ENCODE data around the gene INPPL1. TPM values are rescaled to one million over a fixed set of nuclear protein-coding genes. Genes with fewer than 3 reads are reported as not detected.
"Not testable (repeated sequence)": the region's sequence is repeated elsewhere in the genome, so short reads cannot be mapped to it uniquely, and the experiment has no call there.

The INPPL1 gene, protein sequence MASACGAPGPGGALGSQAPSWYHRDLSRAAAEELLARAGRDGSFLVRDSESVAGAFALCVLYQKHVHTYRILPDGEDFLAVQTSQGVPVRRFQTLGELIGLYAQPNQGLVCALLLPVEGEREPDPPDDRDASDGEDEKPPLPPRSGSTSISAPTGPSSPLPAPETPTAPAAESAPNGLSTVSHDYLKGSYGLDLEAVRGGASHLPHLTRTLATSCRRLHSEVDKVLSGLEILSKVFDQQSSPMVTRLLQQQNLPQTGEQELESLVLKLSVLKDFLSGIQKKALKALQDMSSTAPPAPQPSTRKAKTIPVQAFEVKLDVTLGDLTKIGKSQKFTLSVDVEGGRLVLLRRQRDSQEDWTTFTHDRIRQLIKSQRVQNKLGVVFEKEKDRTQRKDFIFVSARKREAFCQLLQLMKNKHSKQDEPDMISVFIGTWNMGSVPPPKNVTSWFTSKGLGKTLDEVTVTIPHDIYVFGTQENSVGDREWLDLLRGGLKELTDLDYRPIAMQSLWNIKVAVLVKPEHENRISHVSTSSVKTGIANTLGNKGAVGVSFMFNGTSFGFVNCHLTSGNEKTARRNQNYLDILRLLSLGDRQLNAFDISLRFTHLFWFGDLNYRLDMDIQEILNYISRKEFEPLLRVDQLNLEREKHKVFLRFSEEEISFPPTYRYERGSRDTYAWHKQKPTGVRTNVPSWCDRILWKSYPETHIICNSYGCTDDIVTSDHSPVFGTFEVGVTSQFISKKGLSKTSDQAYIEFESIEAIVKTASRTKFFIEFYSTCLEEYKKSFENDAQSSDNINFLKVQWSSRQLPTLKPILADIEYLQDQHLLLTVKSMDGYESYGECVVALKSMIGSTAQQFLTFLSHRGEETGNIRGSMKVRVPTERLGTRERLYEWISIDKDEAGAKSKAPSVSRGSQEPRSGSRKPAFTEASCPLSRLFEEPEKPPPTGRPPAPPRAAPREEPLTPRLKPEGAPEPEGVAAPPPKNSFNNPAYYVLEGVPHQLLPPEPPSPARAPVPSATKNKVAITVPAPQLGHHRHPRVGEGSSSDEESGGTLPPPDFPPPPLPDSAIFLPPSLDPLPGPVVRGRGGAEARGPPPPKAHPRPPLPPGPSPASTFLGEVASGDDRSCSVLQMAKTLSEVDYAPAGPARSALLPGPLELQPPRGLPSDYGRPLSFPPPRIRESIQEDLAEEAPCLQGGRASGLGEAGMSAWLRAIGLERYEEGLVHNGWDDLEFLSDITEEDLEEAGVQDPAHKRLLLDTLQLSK
- total RNA-seq, result 100 to 1,000 TPM; 112 to 122 TPM

DNA sequence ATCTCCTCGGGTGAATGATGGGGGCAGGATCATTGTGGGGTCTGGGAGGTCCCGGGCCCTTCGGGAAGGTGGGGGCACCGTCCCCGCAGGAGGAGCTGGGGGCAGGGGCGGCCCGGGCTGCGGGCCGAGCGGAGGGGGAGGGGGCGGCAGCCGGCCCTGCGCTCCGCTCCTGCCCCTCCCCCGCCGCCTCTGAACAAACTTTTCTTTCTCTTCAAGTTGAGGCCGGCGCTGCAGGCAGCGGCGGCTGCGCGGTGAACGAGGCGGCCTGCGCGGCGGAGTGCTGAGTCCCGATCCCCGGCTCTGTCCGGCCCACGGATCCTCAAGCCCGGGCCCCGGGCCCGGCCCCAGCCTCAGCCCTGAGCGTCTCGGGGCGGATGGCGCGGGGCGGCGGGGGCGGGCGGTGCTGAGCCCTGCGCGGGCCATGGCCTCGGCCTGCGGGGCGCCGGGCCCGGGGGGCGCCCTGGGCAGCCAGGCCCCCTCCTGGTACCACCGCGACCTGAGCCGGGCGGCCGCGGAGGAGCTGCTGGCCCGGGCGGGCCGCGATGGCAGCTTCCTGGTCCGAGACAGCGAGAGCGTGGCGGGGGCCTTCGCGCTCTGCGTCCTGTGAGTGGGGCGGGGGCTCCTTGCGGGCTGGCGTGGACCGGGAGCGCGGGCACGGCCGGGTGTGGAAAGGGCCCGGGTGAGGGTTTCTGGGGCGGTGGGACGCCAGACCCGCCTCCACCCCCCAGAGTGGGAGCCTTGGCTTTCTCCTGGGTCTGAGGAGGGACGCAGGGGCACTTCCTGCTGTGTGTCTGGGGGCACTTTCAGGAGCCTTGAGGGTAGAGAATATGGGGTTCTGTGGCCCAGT, at the start of gene INPPL1:
Gene INPPL1, plus strand, starts transcription at position 204 of the 847 bp plus-strand sequence. Its CDS starts 218 bp downstream, at position 422.
- Mint-ChIP-seq H3K27me3 (no peaks in the 10 kb centered on the region), H3K36me3 (ENCODE audit: low read depth) (peaks cover 4% of the 10 kb centered on the region), H3K4me3 (peak within 1 kb of the TSS; percentile 96), H3K9me3 (no peaks in the 10 kb centered on the region), H3K4me1 (peaks cover 30% of the 10 kb centered on the region), H3K27ac (peak within 1 kb of the TSS; percentile 97)
- CTCF ChIA-PET, result interaction anchor here (1.3 to 1.4 kb wide), 2 partner anchors 13 to 191 kb away, joined by 4 to 6 read pairs; no protein-coding TSS in a partner anchor
- POLR2A ChIA-PET, result no interaction called here
- DNase-seq, result peak; percentile 39

DNA sequence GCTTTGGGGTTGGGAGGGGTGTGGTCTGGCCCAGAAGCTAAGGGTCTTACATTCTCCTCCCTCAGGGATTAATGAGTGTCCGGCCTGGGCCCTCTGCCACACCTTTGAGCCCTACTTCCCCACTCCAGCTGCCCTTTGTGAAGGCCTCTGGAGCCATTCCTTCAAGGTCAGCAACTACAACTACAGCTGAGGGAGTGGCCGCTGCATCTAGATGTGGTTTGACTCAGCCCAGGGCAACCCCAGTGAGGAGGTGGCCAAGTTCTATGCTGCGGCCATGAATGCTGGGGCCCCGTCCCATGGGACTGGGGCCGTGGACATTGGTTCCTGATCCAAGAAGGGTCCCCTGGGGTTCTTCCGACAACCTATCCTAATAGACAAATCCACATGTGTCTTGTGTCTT, 46.9 kb upstream of the INPPL1 start:
- no peaks in the 10 kb centered on the region for H3K4me1 Mint-ChIP-seq

DNA sequence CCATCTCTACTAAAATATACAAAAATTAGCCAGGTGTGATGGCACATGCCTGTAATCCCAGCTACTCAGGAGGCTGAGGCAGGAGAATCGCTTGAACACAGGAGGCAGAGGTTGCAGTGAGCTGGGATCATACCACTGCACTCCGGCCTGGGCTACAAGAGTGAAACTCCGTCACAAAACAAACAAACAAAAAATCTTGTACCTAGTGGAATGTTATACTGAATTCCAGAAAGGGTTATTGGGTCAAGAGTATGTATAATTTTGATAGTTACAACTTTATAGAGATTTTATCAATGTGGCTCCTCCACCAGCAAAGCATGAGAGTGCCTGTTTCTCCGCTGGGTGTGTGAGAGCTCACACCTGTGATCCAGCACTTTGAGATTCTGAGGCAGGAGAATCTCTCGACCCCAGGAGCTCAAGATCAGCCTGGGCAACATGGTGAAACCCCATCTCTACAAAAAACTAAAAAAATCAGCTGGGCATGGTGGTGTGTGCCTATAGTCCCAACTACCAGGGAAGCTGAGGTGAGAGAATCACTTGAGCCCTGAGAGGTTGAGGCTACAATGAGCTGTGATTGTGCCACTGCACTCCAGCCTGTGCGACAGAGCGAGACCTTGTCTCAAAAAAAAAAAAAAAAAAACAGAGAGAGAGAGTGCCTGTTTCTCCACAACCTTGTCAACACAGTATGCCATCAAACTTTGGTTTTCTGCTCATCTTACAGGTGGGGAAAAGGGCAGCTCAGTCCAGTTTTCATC, 45.3 kb upstream of the INPPL1 start:
- H3K9me3 Mint-ChIP-seq, result no peaks in the 10 kb centered on the region
- POLR2A ChIA-PET, result no interaction called here
- H3K4me1 Mint-ChIP-seq, result peaks cover 1% of the 10 kb centered on the region
- no peak overlapping the region for H3K27ac Mint-ChIP-seq
- no peak overlapping the region for H3K4me3 Mint-ChIP-seq
- CTCF ChIA-PET, result interaction anchor here (0.7 to 1.1 kb wide), 4 partner anchors 12 to 252 kb away, joined by 3 to 7 read pairs (median 4); no protein-coding TSS in a partner anchor
- DNase-seq, result no peak
- H3K27me3 Mint-ChIP-seq, result peaks cover 13% of the 10 kb centered on the region
- H3K36me3 Mint-ChIP-seq (ENCODE audit: low read depth), result no peaks in the 10 kb centered on the region

More for the DNA sequence above, 46.9 kb upstream of the INPPL1 start:
- no peaks in the 10 kb centered on the region for H3K9me3 Mint-ChIP-seq
- POLR2A ChIA-PET, result no interaction called here
- H3K4me3 Mint-ChIP-seq, result no peak overlapping the region
- CTCF ChIA-PET, result interaction anchor here (1.0 kb wide), 1 partner anchor 153 kb away, joined by 3 read pairs; no protein-coding TSS in a partner anchor
- no peak for DNase-seq
- H3K27me3 Mint-ChIP-seq, result peaks cover 13% of the 10 kb centered on the region
- no peak overlapping the region for H3K27ac Mint-ChIP-seq
- H3K36me3 Mint-ChIP-seq (ENCODE audit: low read depth), result no peaks in the 10 kb centered on the region

DNA sequence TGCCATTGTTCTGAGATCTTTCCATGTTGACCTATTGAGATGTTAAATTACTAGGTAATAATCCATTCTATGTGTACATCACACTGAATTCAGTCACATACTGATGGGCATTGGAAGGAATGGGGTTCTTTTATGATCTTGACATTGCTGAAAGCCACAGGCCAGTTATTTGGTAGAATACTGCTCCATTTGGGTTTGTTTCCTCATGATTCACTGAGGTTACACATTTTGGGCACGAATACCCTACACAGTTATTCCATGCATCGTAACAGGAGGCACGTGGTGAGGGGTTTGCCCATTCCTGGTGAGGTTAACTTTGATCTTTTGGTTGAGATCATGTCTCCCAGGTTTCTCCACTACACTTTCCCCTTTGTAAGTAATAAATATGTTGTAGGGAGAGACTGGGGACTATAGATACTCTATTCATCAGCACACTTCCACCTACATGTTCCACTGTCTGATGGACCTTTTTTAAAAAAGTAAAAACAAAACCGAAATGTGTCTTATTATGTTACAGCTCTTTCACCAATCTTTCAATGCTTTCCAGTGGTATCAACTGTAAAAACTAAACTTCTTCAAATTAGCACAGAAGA, 44.7 kb upstream of the INPPL1 start:
- Mint-ChIP-seq H3K4me1 (peaks cover 1% of the 10 kb centered on the region), H3K27ac (no peak overlapping the region), H3K4me3 (no peak overlapping the region), H3K9me3 (no peaks in the 10 kb centered on the region), H3K36me3 (ENCODE audit: low read depth) (no peaks in the 10 kb centered on the region), H3K27me3 (peaks cover 13% of the 10 kb centered on the region)
- no peak for DNase-seq
- ChIA-PET POLR2A (no interaction called here), CTCF (interaction anchor here (1.0 to 1.1 kb wide), 3 partner anchors 13 to 251 kb away, joined by 3 to 7 read pairs (median 4); no protein-coding TSS in a partner anchor)

DNA sequence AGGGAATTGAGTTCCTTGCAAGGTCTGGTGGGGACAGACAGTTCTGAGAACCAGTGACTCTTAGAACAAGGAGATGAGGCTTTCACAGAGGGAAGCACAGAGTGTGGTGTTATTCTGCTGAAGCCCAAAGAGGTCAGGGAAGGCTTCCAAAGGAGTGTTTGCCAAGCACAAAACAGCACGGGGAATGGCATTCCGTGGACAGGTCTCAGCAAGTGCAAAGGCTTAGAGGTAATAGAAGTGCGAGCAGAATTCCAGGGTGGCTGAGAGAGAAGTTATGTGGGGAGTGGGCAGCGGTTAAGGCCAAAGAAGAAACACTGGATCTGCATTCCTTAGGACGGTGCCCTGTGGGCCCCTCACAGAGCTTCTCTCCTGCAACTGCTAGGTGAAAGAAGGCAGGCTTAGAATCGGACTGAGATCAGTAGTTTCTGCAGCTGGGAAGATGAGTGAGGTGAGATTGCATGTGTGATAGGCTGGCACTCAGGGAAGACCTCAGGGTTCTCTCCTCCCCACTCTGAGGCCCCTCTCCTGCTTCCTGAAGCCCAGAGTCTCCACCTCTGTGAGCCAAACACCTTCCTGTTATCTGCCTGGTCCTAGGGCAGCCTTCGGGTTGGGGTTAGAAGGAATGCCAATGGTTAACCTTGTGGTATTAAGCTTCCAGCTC, 43.5 kb upstream of the INPPL1 start:
- DNase-seq; H3K4me1 Mint-ChIP-seq; POLR2A ChIA-PET; H3K36me3 Mint-ChIP-seq (ENCODE audit: low read depth); CTCF ChIA-PET; H3K27ac Mint-ChIP-seq; H3K4me3 Mint-ChIP-seq; H3K9me3 Mint-ChIP-seq: not testable (repeated sequence)
- H3K27me3 Mint-ChIP-seq, result peaks cover 13% of the 10 kb centered on the region

DNA sequence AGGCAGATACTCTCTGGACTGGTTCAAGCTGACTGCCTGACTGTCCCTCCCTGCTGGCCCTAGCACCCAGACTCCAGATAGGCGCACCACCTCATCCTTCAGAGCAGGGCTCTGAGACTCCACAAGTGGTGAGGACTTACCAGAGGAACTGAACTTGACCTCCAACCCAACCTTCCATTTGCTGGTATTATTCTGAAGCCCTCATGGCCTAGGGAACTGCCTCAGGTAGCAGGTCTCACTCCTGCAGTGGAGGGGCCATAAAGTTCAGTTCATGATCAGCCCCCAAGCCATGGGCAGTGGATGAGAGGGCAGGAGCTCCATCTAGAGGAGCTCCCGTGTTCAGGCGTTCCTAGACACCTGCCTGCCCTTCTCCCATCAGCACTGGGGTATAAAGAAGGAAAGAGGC, 43.0 kb upstream of the INPPL1 start:
- H3K36me3 Mint-ChIP-seq (ENCODE audit: low read depth); H3K27ac Mint-ChIP-seq; POLR2A ChIA-PET; H3K4me1 Mint-ChIP-seq; H3K4me3 Mint-ChIP-seq; H3K9me3 Mint-ChIP-seq; DNase-seq: not testable (repeated sequence)
- peaks cover 13% of the 10 kb centered on the region for H3K27me3 Mint-ChIP-seq
- CTCF ChIA-PET, result interaction anchor here (0.7 kb wide), 1 partner anchor 13 kb away, joined by 3 read pairs; no protein-coding TSS in a partner anchor

DNA sequence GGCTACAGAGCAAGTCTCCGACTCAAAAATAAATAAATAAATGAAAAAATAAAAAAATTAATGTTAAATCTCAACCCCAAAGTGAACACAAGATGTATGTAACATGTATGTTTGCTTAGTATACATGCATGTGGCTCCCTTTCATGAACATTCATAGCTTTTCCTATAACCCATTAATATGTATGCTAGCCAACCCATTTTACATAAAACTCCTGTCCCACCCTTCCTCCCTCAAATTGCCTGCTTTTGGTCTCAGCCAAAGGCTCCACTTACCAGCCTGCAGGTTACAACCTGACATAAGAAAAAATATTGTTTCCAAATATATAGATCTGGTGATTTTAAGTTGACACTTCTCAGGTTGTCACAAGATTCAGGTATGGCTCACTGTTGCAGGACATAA, 36.3 kb upstream of the INPPL1 start:
- no peak overlapping the region for H3K27ac Mint-ChIP-seq
- ChIA-PET POLR2A (interaction anchor here (0.6 kb wide), 1 partner anchor 268 kb away, joined by 3 read pairs; no protein-coding TSS in a partner anchor), CTCF (interaction anchor here (1.6 kb wide), 1 partner anchor 166 kb away, joined by 3 read pairs; no protein-coding TSS in a partner anchor)
- H3K9me3 Mint-ChIP-seq, result no peaks in the 10 kb centered on the region
- peaks cover 1% of the 10 kb centered on the region for H3K4me1 Mint-ChIP-seq
- no peaks in the 10 kb centered on the region for H3K36me3 Mint-ChIP-seq (ENCODE audit: low read depth)
- DNase-seq, result no peak
- H3K27me3 Mint-ChIP-seq, result no peaks in the 10 kb centered on the region
- no peak overlapping the region for H3K4me3 Mint-ChIP-seq

DNA sequence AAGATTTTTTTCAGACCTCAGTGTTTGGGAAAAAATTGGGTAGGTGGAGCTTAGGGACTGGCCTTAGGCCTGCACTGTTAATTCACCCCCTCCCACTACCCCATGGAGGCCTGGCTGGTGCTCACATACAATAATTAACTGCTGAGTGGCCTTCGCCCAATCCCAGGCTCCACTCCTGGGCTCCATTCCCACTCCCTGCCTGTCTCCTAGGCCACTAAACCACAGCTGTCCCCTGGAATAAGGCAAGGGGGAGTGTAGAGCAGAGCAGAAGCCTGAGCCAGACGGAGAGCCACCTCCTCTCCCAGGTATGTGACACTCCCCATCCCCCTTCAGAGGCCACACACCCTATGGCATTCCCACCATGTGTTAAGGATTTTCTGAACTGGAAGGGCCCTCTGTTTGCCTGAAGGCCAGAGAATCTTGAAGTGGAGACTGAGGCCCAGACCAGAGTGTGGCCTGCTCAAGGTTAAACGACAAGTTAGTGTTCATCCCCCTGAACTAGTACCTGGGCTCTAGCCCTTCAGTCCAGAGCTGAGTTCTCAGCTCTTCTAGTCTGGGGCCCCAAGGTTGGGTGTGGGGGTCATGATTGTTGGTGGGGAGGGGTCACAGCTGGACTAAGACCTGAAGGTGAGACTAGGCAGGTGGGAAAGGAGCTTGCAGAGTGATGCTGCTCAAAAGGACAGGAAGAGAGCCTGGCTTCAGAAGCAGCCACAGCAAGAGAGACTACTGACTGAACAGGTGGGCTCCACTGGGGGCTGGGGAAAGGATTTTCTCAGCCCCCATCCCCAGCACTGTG, 34.9 kb upstream of the INPPL1 start:
- ChIA-PET POLR2A (interaction anchor here (0.7 kb wide), 1 partner anchor 15 kb away, joined by 3 read pairs; no protein-coding TSS in a partner anchor), CTCF (interaction anchor here (0.6 to 1.6 kb wide), 2 partner anchors 40 to 168 kb away, joined by 3 read pairs; no protein-coding TSS in a partner anchor)
- Mint-ChIP-seq H3K9me3 (no peaks in the 10 kb centered on the region), H3K36me3 (ENCODE audit: low read depth) (no peaks in the 10 kb centered on the region), H3K27ac (no peak overlapping the region), H3K4me1 (no peaks in the 10 kb centered on the region), H3K4me3 (no peak overlapping the region), H3K27me3 (no peaks in the 10 kb centered on the region)
- DNase-seq, result no peak

DNA sequence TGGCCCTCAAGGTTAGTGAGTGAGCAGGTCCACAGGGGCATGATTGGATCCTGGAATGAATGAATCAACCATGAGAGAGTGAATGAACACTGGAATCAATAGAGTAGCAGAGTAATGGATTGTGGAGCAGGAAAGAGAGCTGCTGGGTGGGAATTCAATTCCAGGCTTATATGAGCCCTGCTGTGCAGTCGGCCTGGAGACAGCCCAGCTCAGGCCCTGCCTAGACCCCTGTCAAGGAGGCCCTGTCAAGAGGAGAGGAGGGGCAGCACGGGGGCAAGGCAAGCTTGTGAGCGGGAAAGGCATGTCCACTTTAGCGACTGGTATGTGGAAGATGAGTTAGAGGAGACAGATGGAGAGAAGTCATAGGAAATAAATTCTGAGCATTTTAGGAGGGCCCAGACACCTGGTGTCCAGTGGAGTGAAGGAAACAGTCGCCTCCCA, 33.9 kb upstream of the INPPL1 start:
- Mint-ChIP-seq H3K27me3 (no peaks in the 10 kb centered on the region), H3K4me1 (no peaks in the 10 kb centered on the region), H3K9me3 (no peaks in the 10 kb centered on the region), H3K36me3 (ENCODE audit: low read depth) (no peaks in the 10 kb centered on the region), H3K4me3 (no peak overlapping the region), H3K27ac (peak overlapping the region; percentile 46)
- DNase-seq, result no peak
- ChIA-PET CTCF (interaction anchor here (0.7 kb wide), 1 partner anchor 228 kb away, joined by 3 read pairs; no protein-coding TSS in a partner anchor), POLR2A (no interaction called here)

DNA sequence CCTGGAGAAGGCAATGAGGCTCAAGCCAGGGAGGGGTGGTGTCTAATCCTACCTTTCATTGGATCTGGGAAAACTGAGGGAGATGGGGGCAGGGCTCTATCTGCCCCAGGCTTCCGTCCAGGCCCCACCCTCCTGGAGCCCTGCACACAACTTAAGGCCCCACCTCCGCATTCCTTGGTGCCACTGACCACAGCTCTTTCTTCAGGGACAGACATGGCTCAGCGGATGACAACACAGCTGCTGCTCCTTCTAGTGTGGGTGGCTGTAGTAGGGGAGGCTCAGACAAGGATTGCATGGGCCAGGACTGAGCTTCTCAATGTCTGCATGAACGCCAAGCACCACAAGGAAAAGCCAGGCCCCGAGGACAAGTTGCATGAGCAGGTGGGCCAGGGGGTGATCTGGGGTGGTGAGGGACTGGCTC, 32.6 kb upstream of the INPPL1 start, which contains the start of gene FOLR1:
Gene FOLR1, plus strand, starts transcription at position 180 of the 421 bp plus-strand sequence. Its CDS starts 34 bp downstream, at position 214.
- H3K4me3 Mint-ChIP-seq, result no peak within 1 kb of the TSS
- H3K27me3 Mint-ChIP-seq, result no peaks in the 10 kb centered on the region
- POLR2A ChIA-PET, result no interaction called here
- no peaks in the 10 kb centered on the region for H3K9me3 Mint-ChIP-seq
- CTCF ChIA-PET, result no interaction called here
- H3K4me1 Mint-ChIP-seq, result no peaks in the 10 kb centered on the region
- DNase-seq, result no peak
- H3K36me3 Mint-ChIP-seq (ENCODE audit: low read depth), result no peaks in the 10 kb centered on the region
- no peak within 1 kb of the TSS for H3K27ac Mint-ChIP-seq
